ENCODE measurements around the gene ALLC. TPM values are rescaled to one million over a fixed set of nuclear protein-coding genes. Genes with fewer than 3 reads are reported as not detected.
A peak's percentile ranks its signal among the peaks of the same experiment; 100 is the strongest.

The ALLC gene
- total RNA-seq, 3 donors from 2014 or later, result 0.16 TPM; not detected in 2

DNA sequence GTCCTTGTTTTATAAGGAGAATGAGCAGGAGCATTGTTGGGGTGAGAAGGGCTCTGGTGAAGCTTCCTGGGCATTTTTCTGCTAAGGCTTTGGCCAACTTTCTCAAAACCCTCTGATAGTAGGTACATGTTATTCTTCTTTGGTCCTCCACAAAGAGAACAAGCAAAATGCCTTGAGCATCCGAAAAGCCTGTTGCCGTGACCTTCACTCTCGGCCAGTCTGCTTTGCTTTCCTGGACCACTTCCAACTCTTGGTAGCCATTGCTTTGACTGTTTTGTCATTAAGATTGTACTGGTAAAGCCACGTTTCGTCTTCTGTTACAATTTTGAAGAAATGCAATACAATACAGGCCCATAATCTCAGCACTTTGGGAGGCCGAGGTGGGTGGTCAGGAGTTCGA lies 27.4 kb upstream of the ALLC start:
- intact Hi-C loops (cut with DNase I; ENCODE audit: low total_unique reads), result no loop called here
- TF ChIP-seq POLR2A (IDR thresholded peaks at IDR 0.05), result no peak
- TF ChIP-seq, protein P1, sequence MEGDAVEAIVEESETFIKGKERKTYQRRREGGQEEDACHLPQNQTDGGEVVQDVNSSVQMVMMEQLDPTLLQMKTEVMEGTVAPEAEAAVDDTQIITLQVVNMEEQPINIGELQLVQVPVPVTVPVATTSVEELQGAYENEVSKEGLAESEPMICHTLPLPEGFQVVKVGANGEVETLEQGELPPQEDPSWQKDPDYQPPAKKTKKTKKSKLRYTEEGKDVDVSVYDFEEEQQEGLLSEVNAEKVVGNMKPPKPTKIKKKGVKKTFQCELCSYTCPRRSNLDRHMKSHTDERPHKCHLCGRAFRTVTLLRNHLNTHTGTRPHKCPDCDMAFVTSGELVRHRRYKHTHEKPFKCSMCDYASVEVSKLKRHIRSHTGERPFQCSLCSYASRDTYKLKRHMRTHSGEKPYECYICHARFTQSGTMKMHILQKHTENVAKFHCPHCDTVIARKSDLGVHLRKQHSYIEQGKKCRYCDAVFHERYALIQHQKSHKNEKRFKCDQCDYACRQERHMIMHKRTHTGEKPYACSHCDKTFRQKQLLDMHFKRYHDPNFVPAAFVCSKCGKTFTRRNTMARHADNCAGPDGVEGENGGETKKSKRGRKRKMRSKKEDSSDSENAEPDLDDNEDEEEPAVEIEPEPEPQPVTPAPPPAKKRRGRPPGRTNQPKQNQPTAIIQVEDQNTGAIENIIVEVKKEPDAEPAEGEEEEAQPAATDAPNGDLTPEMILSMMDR (IDR thresholded peaks at IDR 0.05), result no peak
- H3K36me3 ChIP-seq, result no peaks in the 10 kb centered on the region
- no peaks in the 10 kb centered on the region for H3K27me3 ChIP-seq
- no peak overlapping the region for H3K27ac ChIP-seq
- H3K4me1 ChIP-seq, result no peaks in the 10 kb centered on the region
- no peak overlapping the region for H3K4me3 ChIP-seq
- DNase-seq (ENCODE audit: low spot score in 2 of 2), result no peak
- H3K9me3 ChIP-seq, result no peaks in the 10 kb centered on the region

DNA sequence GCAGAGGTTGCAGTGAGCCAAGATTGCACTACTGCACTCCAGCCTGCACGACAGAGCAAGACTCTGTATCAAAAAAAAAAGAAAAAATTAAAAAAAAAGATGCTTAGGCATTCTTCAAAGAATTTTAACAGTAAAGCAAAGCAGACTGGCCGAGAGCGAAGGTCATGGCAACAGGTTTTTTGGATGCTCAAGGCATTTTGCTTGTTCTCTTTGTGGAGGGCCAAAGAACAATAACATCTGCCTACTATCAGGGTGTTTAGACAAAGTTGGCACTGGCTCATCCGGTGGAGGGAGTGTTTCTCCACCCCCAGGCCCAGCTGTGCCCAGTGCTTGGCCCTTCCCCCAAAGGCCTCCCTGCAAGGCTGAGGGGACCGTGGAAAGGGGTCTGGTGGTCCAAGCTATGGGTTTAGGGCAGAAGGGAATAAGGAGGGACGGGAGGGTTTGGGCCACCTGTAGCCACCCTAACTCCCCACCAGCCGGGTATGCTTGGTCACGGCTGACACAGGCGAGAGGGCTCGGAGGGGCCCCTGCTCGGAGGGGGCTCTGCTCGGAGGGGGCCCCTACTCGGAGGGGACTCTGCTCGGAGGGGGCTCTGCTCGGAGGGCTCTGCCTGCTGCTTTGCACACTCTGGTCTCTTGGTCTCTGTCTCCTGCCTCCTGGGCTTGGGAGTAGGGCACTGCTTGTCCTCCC lies 26.7 kb upstream of the ALLC start:
- H3K27me3 ChIP-seq, result no peaks in the 10 kb centered on the region
- TF ChIP-seq POLR2A (IDR thresholded peaks at IDR 0.05), result no peak
- TF ChIP-seq, protein P1 (IDR thresholded peaks at IDR 0.05), result no peak
- no peak for TF ChIP-seq POLR2AphosphoS5 (IDR thresholded peaks at IDR 0.05)
- no peaks in the 10 kb centered on the region for H3K36me3 ChIP-seq
- no peaks in the 10 kb centered on the region for H3K4me1 ChIP-seq
- intact Hi-C loops (cut with DNase I; ENCODE audit: low total_unique reads), result no loop called here
- no peak overlapping the region for H3K27ac ChIP-seq
- no peak overlapping the region for H3K4me3 ChIP-seq
- no peaks in the 10 kb centered on the region for H3K9me3 ChIP-seq
- DNase-seq (ENCODE audit: low spot score in 2 of 2), result peak in 1 of 2 donors; percentile 12

DNA sequence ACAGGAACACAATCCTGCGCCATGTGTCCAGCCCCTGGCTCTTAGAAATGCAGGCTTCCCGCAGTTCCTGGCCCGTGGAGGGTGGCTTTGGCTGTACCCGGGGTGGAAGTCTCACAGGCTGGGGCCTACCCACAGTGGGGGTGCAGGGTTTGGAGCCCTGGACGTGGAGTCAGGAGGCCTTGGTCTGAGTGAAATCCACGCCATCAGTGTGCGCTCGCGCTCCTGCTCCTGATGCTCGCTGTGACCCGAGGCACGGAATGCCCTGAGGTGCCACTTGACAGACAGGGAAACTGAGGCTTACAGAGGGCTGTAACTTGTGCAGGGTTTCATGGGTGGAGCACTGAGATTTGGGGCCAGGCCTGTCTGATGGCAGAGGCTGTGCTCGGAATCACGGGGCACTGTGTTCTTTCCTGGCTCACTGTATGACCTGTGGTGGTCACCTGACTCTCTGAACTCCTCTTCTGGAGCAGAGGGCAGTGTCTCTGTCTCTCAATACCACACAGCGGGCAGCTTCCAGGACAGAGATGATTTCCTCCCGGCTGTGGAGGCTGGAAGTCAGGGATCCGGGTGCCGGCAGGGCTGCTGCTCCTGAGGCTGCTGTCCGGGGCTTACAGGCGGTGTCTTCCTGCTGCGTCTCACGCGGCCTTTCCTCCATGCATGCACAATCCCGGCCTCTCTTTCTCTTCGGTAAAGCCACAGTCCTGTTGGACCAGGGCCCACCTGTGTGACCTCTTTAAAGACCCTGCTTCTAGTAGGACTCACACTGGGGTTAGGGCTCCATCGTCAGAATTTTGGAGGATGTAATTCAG lies 25.9 kb upstream of the ALLC start:
- Histone ChIP-seq H3K27ac (no peak overlapping the region), H3K36me3 (no peaks in the 10 kb centered on the region), H3K4me1 (no peaks in the 10 kb centered on the region), H3K4me3 (no peak overlapping the region), H3K27me3 (no peaks in the 10 kb centered on the region), H3K9me3 (no peaks in the 10 kb centered on the region)
- TF ChIP-seq, protein P1 (IDR thresholded peaks at IDR 0.05), result no peak
- TF ChIP-seq POLR2A (IDR thresholded peaks at IDR 0.05) (no peak), POLR2AphosphoS5 (IDR thresholded peaks at IDR 0.05) (no peak)
- DNase-seq (ENCODE audit: low spot score in 2 of 2), result peak in 1 of 2 donors; percentile 43
- intact Hi-C loops (cut with DNase I; ENCODE audit: low total_unique reads), result no loop called here

DNA sequence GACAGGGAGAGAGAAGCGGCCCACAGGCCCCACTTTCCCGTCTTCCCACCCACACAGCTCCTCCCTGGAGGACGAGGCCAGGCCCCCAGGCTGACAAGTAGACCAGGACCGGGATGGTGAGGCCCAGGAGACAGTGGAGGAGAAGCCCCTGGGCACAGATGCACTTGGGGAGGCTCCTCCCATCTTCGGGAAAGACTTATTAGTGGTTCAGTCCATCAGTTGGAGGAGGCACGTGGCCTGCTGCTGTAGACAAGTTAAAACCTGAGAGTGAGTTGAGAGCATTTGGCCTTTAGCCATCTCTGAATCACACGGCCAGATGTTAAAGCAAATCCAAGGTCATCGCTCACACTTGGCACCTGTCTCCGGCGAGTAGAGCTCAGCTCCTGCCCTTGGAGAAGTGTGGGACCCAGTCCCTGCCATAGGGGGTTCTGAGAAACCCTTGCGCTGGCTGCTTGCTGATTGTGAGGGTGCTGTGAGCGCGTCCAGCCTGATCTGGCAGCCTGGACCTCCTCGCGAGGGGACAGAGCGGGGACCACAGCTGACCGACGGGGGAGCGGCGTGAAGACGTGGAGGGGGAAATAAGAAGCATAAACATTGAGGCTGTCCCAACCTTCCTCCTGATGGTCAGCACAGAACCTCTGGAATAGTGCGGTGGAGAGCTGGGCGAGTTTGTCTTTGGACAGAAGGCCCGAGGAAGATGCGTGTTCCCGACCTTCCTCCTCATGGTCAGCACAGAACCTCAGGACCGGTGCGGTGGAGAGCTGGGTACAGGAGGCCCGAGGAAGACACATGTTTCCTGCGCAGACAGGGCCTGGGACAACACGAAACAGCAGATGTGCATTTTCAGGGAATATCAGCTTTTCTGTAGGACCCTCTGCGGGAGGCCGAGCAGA lies 24.7 kb upstream of the ALLC start:
- no peaks in the 10 kb centered on the region for H3K9me3 ChIP-seq
- no peak overlapping the region for H3K4me3 ChIP-seq
- peak in 1 of 2 donors; percentile 40 for DNase-seq (ENCODE audit: low spot score in 2 of 2)
- no peak overlapping the region for H3K27ac ChIP-seq
- H3K4me1 ChIP-seq, result no peaks in the 10 kb centered on the region
- intact Hi-C loops (cut with DNase I; ENCODE audit: low total_unique reads), result no loop called here
- H3K36me3 ChIP-seq, result no peaks in the 10 kb centered on the region
- TF ChIP-seq POLR2AphosphoS5 (IDR thresholded peaks at IDR 0.05), result no peak
- no peak for TF ChIP-seq POLR2A (IDR thresholded peaks at IDR 0.05)
- TF ChIP-seq, protein P1 (IDR thresholded peaks at IDR 0.05), result no peak
- H3K27me3 ChIP-seq, result no peaks in the 10 kb centered on the region
